HT1080 (cell line): ENCODE data around the gene C20orf173. TPM values are rescaled to one million over a fixed set of nuclear protein-coding genes. Genes with fewer than 3 reads are reported as not detected.
"Not testable (repeated sequence)": the region's sequence is repeated elsewhere in the genome, so short reads cannot be mapped to it uniquely, and the experiment has no call there.

Experiments
- DNase-seq: peaks from one replicate; pipeline ENCODE4 v3.0.0-alpha.2; 2015; ENCODE audit warnings: low read depth
- polyA plus RNA-seq, 2 experiments: library from polyadenylated mRNA; depleted of rRNA; stranded (reverse); fragments of >200 nt; gene quantifications; 2 replicates each; pipeline ENCODE4 v1.2.3, GENCODE V29; 2015
- total RNA-seq: library from RNA; depleted of rRNA; stranded (reverse); fragments of >200 nt; shearing (Covaris generic); gene quantifications from 2 replicates; pipeline ENCODE4 v1.2.3, GENCODE V29; 2014; rRNA removed

Gene C20orf173
- total RNA-seq: not detected in 2 replicates
- polyA plus RNA-seq (2015; cell fraction: cytosol; rRNA removed): not detected in 2 replicates
- polyA plus RNA-seq (2015; cell fraction: nucleus; rRNA removed): not detected in 2 replicates

GRCh38 chr20:35529552-35529951, at the start of gene C20orf173:
Gene C20orf173, minus strand, starts transcription at chr20:35529652. Its CDS starts 279 bp downstream, at chr20:35529373.
- DNase-seq: no peak

GRCh38 chr20:35579196-35579595, 49.7 kb upstream of the C20orf173 start:
- DNase-seq: no peak

GRCh38 chr20:35578469-35578868, 49.0 kb upstream of the C20orf173 start:
- DNase-seq: no peak

GRCh38 chr20:35576816-35577215, 47.4 kb upstream of the C20orf173 start:
- no peak for DNase-seq

- DNase-seq: no peak
These were observed 46.5 kb upstream of the C20orf173 start for GRCh38 chr20:35575958-35576357.

- no peak for DNase-seq
These were observed 43.4 kb upstream of the C20orf173 start for GRCh38 chr20:35572838-35573237.

- DNase-seq: no peak
These were observed 42.1 kb upstream of the C20orf173 start for GRCh38 chr20:35571555-35571954.

GRCh38 chr20:35568645-35569044, 39.2 kb upstream of the C20orf173 start:
- DNase-seq: no peak

- no peak for DNase-seq
These were observed 35.5 kb upstream of the C20orf173 start for GRCh38 chr20:35564905-35565304.

GRCh38 chr20:35563834-35564233, 34.4 kb upstream of the C20orf173 start:
- no peak for DNase-seq

GRCh38 chr20:35562541-35563110, 33.2 kb upstream of the C20orf173 start:
- no peak for DNase-seq

GRCh38 chr20:35561671-35562070, 32.2 kb upstream of the C20orf173 start:
- no peak for DNase-seq

GRCh38 chr20:35561268-35561667, 31.8 kb upstream of the C20orf173 start:
- DNase-seq: peak; percentile 81

GRCh38 chr20:35560541-35560940, 31.1 kb upstream of the C20orf173 start:
- DNase-seq: no peak

GRCh38 chr20:35560105-35560511, 30.7 kb upstream of the C20orf173 start:
- DNase-seq: no peak

GRCh38 chr20:35559042-35559693, 29.7 kb upstream of the C20orf173 start:
- DNase-seq: no peak

- no peak for DNase-seq
These were observed 29.0 kb upstream of the C20orf173 start for GRCh38 chr20:35558451-35558850.

- DNase-seq: no peak
These were observed 27.4 kb upstream of the C20orf173 start for GRCh38 chr20:35556871-35557270.

- DNase-seq: no peak
These were observed 26.6 kb upstream of the C20orf173 start for GRCh38 chr20:35555951-35556645.

- not testable (repeated sequence) for DNase-seq
These were observed 26.0 kb upstream of the C20orf173 start for GRCh38 chr20:35555461-35555860.

GRCh38 chr20:35552914-35553313, 23.5 kb upstream of the C20orf173 start:
- DNase-seq: no peak

GRCh38 chr20:35551503-35551902, 22.1 kb upstream of the C20orf173 start:
- DNase-seq: no peak
